ENCODE data around the gene GCLC. TPM values are rescaled to one million over a fixed set of nuclear protein-coding genes. Genes with fewer than 3 reads are reported as not detected.

The GCLC gene
- total and polyA plus RNA-seq, 2 experiments from 2014 or later = 16.9 to 40.3 TPM

DNA sequence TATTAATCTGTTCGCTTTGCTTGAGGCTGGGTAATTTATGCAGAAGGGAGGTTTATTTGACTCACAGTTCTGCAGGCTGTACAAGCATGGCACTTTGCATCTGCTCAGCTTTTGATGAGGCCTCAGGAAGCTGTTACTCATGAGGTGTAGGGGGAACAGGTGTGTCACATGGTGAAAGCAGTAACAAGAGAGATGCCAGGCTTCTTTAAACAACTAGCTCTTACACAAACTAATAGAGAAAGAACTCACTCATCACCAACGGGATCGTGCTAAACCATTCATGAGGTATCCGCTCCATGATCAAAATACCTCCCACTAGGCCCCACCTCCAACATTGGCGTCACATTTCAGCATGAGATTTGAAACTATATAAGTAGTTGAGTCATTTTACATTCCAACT lies 34.4 kb upstream of the GCLC start:
- no peak overlapping the region for H3K4me3 ChIP-seq
- H2AFZ ChIP-seq = peak overlapping the region; percentile 44; the same call in 1 of the 2 replicates
- no peaks in the 10 kb centered on the region for H3K4me1 ChIP-seq (ENCODE audit: insufficient read depth)
- no peaks in the 10 kb centered on the region for H4K20me1 ChIP-seq (replicated peaks; ENCODE audit: insufficient read depth)
- H3F3A ChIP-seq (replicated peaks; ENCODE audit: low read depth) = no peaks in the 10 kb centered on the region
- H3K79me2 ChIP-seq (replicated peaks; ENCODE audit: insufficient read depth) = no peaks in the 10 kb centered on the region
- H3K27ac ChIP-seq (ENCODE audit: low read depth) = no peak overlapping the region
- DNase-seq (ENCODE audit: low spot score) (no peak), ATAC-seq (no peak)
- H3K27me3 ChIP-seq (ENCODE audit: insufficient read depth) = no peaks in the 10 kb centered on the region
- no peaks in the 10 kb centered on the region; the same call in 1 of the 3 replicates for H3K4me1 Mint-ChIP-seq
- no peaks in the 10 kb centered on the region for H3K9me3 Mint-ChIP-seq
- no peaks in the 10 kb centered on the region for H3K36me3 ChIP-seq (ENCODE audit: insufficient read depth)
- no peak overlapping the region for H3K4me3 Mint-ChIP-seq
- no peak overlapping the region for H3K27ac Mint-ChIP-seq
- H3K9me2 ChIP-seq (ENCODE audit: insufficient read depth) = no peaks in the 10 kb centered on the region
- H3K36me3 Mint-ChIP-seq (ENCODE audit: low read depth) = no peaks in the 10 kb centered on the region
- TF ChIP-seq ZNF462 (CRISPR knock-in tag; IDR thresholded peaks at IDR 0.05) (no peak), STAT1 (IDR thresholded peaks at IDR 0.05; ENCODE audit: unreplicated experiment) (no peak), EZH2phosphoT487 (IDR thresholded peaks at IDR 0.05; ENCODE audit: unreplicated experiment) (no peak), ZNF114 (CRISPR knock-in tag; IDR thresholded peaks at IDR 0.05) (no peak), EZH2 (IDR thresholded peaks at IDR 0.05; ENCODE audit: low read depth, unreplicated experiment) (no peak), CREB1 (CRISPR knock-in tag; IDR thresholded peaks at IDR 0.05; ENCODE audit: low read depth) (no peak)
- TF ChIP-seq, protein P1, sequence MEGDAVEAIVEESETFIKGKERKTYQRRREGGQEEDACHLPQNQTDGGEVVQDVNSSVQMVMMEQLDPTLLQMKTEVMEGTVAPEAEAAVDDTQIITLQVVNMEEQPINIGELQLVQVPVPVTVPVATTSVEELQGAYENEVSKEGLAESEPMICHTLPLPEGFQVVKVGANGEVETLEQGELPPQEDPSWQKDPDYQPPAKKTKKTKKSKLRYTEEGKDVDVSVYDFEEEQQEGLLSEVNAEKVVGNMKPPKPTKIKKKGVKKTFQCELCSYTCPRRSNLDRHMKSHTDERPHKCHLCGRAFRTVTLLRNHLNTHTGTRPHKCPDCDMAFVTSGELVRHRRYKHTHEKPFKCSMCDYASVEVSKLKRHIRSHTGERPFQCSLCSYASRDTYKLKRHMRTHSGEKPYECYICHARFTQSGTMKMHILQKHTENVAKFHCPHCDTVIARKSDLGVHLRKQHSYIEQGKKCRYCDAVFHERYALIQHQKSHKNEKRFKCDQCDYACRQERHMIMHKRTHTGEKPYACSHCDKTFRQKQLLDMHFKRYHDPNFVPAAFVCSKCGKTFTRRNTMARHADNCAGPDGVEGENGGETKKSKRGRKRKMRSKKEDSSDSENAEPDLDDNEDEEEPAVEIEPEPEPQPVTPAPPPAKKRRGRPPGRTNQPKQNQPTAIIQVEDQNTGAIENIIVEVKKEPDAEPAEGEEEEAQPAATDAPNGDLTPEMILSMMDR (conservative IDR thresholded peaks at IDR 0.05; ENCODE audit: low read depth in 2 of 2) = no peak
- peaks cover 3% of the 10 kb centered on the region for H3K27me3 Mint-ChIP-seq (ENCODE audit: insufficient read depth, low read depth, poor library complexity)
- no peak overlapping the region for H3K4me2 ChIP-seq
